ENCODE measurements around the gene DCDC2B. TPM values are rescaled to one million over a fixed set of nuclear protein-coding genes. Genes with fewer than 3 reads are reported as not detected.

The DCDC2B gene
- total and polyA plus RNA-seq, 2 donors from 2014 or later, result not detected

- Histone ChIP-seq H3K4me1 (ENCODE audit: control insufficient read depth in 2 of 3, insufficient read depth in 2 of 3, low read depth in 1 of 3, low read length in 3 of 3) (peaks cover 0 to 14% (median 9%) of the 10 kb centered on the region in 3 donors), H3K27ac (ENCODE audit: low read depth in 2 of 2, low read length in 2 of 2) (no peak overlapping the region), H3K36me3 (ENCODE audit: control insufficient read depth in 2 of 3, insufficient read depth in 3 of 3, low read length in 3 of 3) (peaks cover 7 to 50% (median 32%) of the 10 kb centered on the region in 3 donors), H3K9ac (ENCODE audit: low read length in 3 of 3) (no peak overlapping the region), H3K27me3 (ENCODE audit: control insufficient read depth, insufficient read depth, low read length) (no peaks in the 10 kb centered on the region), H3K4me3 (ENCODE audit: low read length in 3 of 3) (no peak overlapping the region), H3K9me3 (ENCODE audit: control insufficient read depth in 2 of 3, insufficient read depth in 1 of 3, low read length in 3 of 3) (no peaks in the 10 kb centered on the region)
- intact Hi-C loops (cut with DNase I), result no loop called here
- DNase-seq (no peak), FAIRE-seq (no peak)
- TF ChIP-seq CTCF (IDR thresholded peaks at IDR 0.05; ENCODE audit: borderline replicate concordance, extremely low read depth, insufficient read depth), result no peak
These were observed 24.2 kb upstream of the DCDC2B start for GRCh38 chr1:32184650-32185049.

- no peak for TF ChIP-seq CTCF (IDR thresholded peaks at IDR 0.05; ENCODE audit: borderline replicate concordance, extremely low read depth, insufficient read depth)
- Histone ChIP-seq H3K4me3 (ENCODE audit: low read length in 3 of 3) (no peak overlapping the region), H3K27ac (ENCODE audit: low read depth in 2 of 2, low read length in 2 of 2) (no peak overlapping the region), H3K9ac (ENCODE audit: low read length in 3 of 3) (no peak overlapping the region), H3K27me3 (ENCODE audit: control insufficient read depth, insufficient read depth, low read length) (no peaks in the 10 kb centered on the region), H3K9me3 (ENCODE audit: control insufficient read depth in 2 of 3, insufficient read depth in 1 of 3, low read length in 3 of 3) (no peaks in the 10 kb centered on the region), H3K4me1 (ENCODE audit: control insufficient read depth in 2 of 3, insufficient read depth in 2 of 3, low read depth in 1 of 3, low read length in 3 of 3) (peaks cover 0 to 10% (median 5%) of the 10 kb centered on the region in 3 donors), H3K36me3 (ENCODE audit: control insufficient read depth in 2 of 3, insufficient read depth in 3 of 3, low read length in 3 of 3) (peaks cover 9 to 63% (median 42%) of the 10 kb centered on the region in 3 donors)
- no peak for FAIRE-seq
- DNase-seq, result no peak
- intact Hi-C loops (cut with DNase I), result no loop called here
These were observed 22.8 kb upstream of the DCDC2B start for GRCh38 chr1:32186077-32186476.

GRCh38 chr1:32186491-32186890, 22.4 kb upstream of the DCDC2B start:
- no peak for DNase-seq
- no peak for TF ChIP-seq CTCF (IDR thresholded peaks at IDR 0.05; ENCODE audit: borderline replicate concordance, extremely low read depth, insufficient read depth)
- no peak overlapping the region for H3K4me3 ChIP-seq (ENCODE audit: low read length in 3 of 3)
- H3K27ac ChIP-seq (ENCODE audit: low read depth in 2 of 2, low read length in 2 of 2), result no peak overlapping the region
- H3K9ac ChIP-seq (ENCODE audit: low read length in 3 of 3), result no peak overlapping the region
- peaks cover 0 to 5% (median 5%) of the 10 kb centered on the region in 3 donors for H3K4me1 ChIP-seq (ENCODE audit: control insufficient read depth in 2 of 3, insufficient read depth in 2 of 3, low read depth in 1 of 3, low read length in 3 of 3)
- FAIRE-seq, result no peak
- H3K36me3 ChIP-seq (ENCODE audit: control insufficient read depth in 2 of 3, insufficient read depth in 3 of 3, low read length in 3 of 3), result peaks cover 9 to 65% (median 44%) of the 10 kb centered on the region in 3 donors
- H3K9me3 ChIP-seq (ENCODE audit: control insufficient read depth in 2 of 3, insufficient read depth in 1 of 3, low read length in 3 of 3), result no peaks in the 10 kb centered on the region
- no peaks in the 10 kb centered on the region for H3K27me3 ChIP-seq (ENCODE audit: control insufficient read depth, insufficient read depth, low read length)
- intact Hi-C loops (cut with DNase I), result no loop called here

- no peaks in the 10 kb centered on the region for H3K9me3 ChIP-seq (ENCODE audit: control insufficient read depth in 2 of 3, insufficient read depth in 1 of 3, low read length in 3 of 3)
- TF ChIP-seq CTCF (IDR thresholded peaks at IDR 0.05; ENCODE audit: borderline replicate concordance, extremely low read depth, insufficient read depth), result no peak
- no peak overlapping the region for H3K27ac ChIP-seq (ENCODE audit: low read depth in 2 of 2, low read length in 2 of 2)
- H3K9ac ChIP-seq (ENCODE audit: low read length in 3 of 3), result no peak overlapping the region
- intact Hi-C loops (cut with DNase I), result no loop called here
- H3K27me3 ChIP-seq (ENCODE audit: control insufficient read depth, insufficient read depth, low read length), result no peaks in the 10 kb centered on the region
- H3K4me3 ChIP-seq (ENCODE audit: low read length in 3 of 3), result no peak overlapping the region
- no peak for DNase-seq
- FAIRE-seq, result no peak
- H3K36me3 ChIP-seq (ENCODE audit: control insufficient read depth in 2 of 3, insufficient read depth in 3 of 3, low read length in 3 of 3), result peaks cover 11 to 71% (median 54%) of the 10 kb centered on the region in 3 donors
- H3K4me1 ChIP-seq (ENCODE audit: control insufficient read depth in 2 of 3, insufficient read depth in 2 of 3, low read depth in 1 of 3, low read length in 3 of 3), result peaks cover 0 to 2% (median 0%) of the 10 kb centered on the region in 3 donors
These were observed 21.0 kb upstream of the DCDC2B start for GRCh38 chr1:32187850-32188249.

All from kidney (tissue), 14 donors.